Peyer's patch (tissue), 4 donors: ENCODE measurements around the gene KLHL7. TPM values are rescaled to one million over a fixed set of nuclear protein-coding genes. Genes with fewer than 3 reads are reported as not detected.

ENCODE experiments used
- DNase-seq, 3 donors: peaks; one replicate each; pipeline ENCODE4 v3.0.0-alpha.2; 2017 to 2019
- H3K27ac ChIP-seq, 4 donors: fragments of 200-600 bp; sonication (generic); one replicate each; pipeline ENCODE4 v1.5.1; 2016 to 2019
- H3K27me3 ChIP-seq, 2 donors: fragments of 200-600 bp; sonication (generic); one replicate each; pipeline ENCODE4 v1.5.1; 2019
- H3K36me3 ChIP-seq, 3 donors: fragments of 200-600 bp; sonication (generic); one replicate each; pipeline ENCODE4 v1.5.1; 2016 to 2019
- H3K4me1 ChIP-seq, 4 donors: fragments of 200-600 bp; sonication (generic); one replicate each; pipeline ENCODE4 v1.5.1; 2016 to 2019
- H3K4me3 ChIP-seq, 4 donors: fragments of 200-600 bp; sonication (generic); 1 replicate in 3 of 4; 2 replicates in 1 of 4; pipeline ENCODE4 v1.5.1; 2016 to 2019; ENCODE audit warnings: mild to moderate bottlenecking in 1 of 4
- H3K9me3 ChIP-seq, 4 donors: fragments of 200-600 bp; sonication (generic); one replicate each; pipeline ENCODE4 v1.5.1; 2016 to 2019; ENCODE audit warnings: mild to moderate bottlenecking in 1 of 4
- CTCF ChIP-seq, 6 experiments: fragments of 450-650 bp in 4 of 6; fragments of 200-600 bp in 2 of 6; sonication (generic) in 1 of 6; IDR thresholded peaks; one replicate each; pipeline ENCODE4 v1.5.1; 2017 to 2019; ENCODE audit warnings: antibody characterized with exemption in 6 of 6, mild to moderate bottlenecking in 3 of 6, moderate library complexity in 1 of 6
- POLR2A ChIP-seq, 2 donors: fragments of 450-650 bp; IDR thresholded peaks; one replicate each; pipeline ENCODE4 v1.5.1; 2017; ENCODE audit warnings: antibody characterized with exemption in 2 of 2, mild to moderate bottlenecking in 2 of 2, moderate library complexity in 2 of 2
- total RNA-seq, 4 donors: library from RNA; depleted of rRNA; stranded (reverse); fragments of >200 nt; gene quantifications; one replicate each; pipeline ENCODE4 v1.1.0, GENCODE V29; 2016

KLHL7 gene
- total RNA-seq, 4 donors from 2014 or later, result 16.7 to 53.6 (median 23.1) TPM

- Histone ChIP-seq H3K4me3 (no peak overlapping the region), H3K27ac (no peak overlapping the region)
- TF ChIP-seq CTCF (IDR thresholded peaks at IDR 0.05), result no peak
- no peak for TF ChIP-seq POLR2A (IDR thresholded peaks at IDR 0.05)
Observed at GRCh38 chr7:23067271-23067670, 38.3 kb upstream of the KLHL7 start.

GRCh38 chr7:23072048-23072447 lies 33.5 kb upstream of the KLHL7 start:
- H3K36me3 ChIP-seq, result no peaks in the 10 kb centered on the region
- DNase-seq, result no peak
- no peaks in the 10 kb centered on the region for H3K27me3 ChIP-seq
- H3K9me3 ChIP-seq, result no peaks in the 10 kb centered on the region
- no peak for TF ChIP-seq POLR2A (IDR thresholded peaks at IDR 0.05)
- TF ChIP-seq CTCF (IDR thresholded peaks at IDR 0.05), result no peak
- H3K27ac ChIP-seq, result no peak overlapping the region
- no peak overlapping the region for H3K4me3 ChIP-seq
- H3K4me1 ChIP-seq, result no peaks in the 10 kb centered on the region

More at GRCh38 chr7:23067271-23067670, 38.3 kb upstream of the KLHL7 start:
- Histone ChIP-seq H3K9me3 (no peaks in the 10 kb centered on the region), H3K36me3 (no peaks in the 10 kb centered on the region), H3K27me3 (no peaks in the 10 kb centered on the region), H3K4me1 (no peaks in the 10 kb centered on the region)
- no peak for DNase-seq

GRCh38 chr7:23072922-23073321 lies 32.7 kb upstream of the KLHL7 start:
- TF ChIP-seq CTCF (IDR thresholded peaks at IDR 0.05) (no peak), POLR2A (IDR thresholded peaks at IDR 0.05) (no peak)
- H3K9me3 ChIP-seq, result no peaks in the 10 kb centered on the region
- no peaks in the 10 kb centered on the region for H3K36me3 ChIP-seq
- H3K27me3 ChIP-seq, result no peaks in the 10 kb centered on the region
- H3K4me1 ChIP-seq, result no peaks in the 10 kb centered on the region
- H3K4me3 ChIP-seq, result no peak overlapping the region
- no peak overlapping the region for H3K27ac ChIP-seq
- no peak for DNase-seq

GRCh38 chr7:23074443-23075261 lies 30.9 kb upstream of the KLHL7 start:
- TF ChIP-seq POLR2A (IDR thresholded peaks at IDR 0.05) (no peak), CTCF (IDR thresholded peaks at IDR 0.05) (no peak)
- Histone ChIP-seq H3K9me3 (no peaks in the 10 kb centered on the region), H3K4me1 (no peaks in the 10 kb centered on the region), H3K36me3 (no peaks in the 10 kb centered on the region), H3K4me3 (no peak overlapping the region), H3K27ac (no peak overlapping the region), H3K27me3 (no peaks in the 10 kb centered on the region)
- no peak for DNase-seq

GRCh38 chr7:23075571-23075970 lies 30.0 kb upstream of the KLHL7 start:
- Histone ChIP-seq H3K4me3 (no peak overlapping the region), H3K4me1 (no peaks in the 10 kb centered on the region), H3K27me3 (no peaks in the 10 kb centered on the region), H3K27ac (no peak overlapping the region), H3K9me3 (no peaks in the 10 kb centered on the region), H3K36me3 (no peaks in the 10 kb centered on the region)
- no peak for TF ChIP-seq POLR2A (IDR thresholded peaks at IDR 0.05)
- TF ChIP-seq CTCF (IDR thresholded peaks at IDR 0.05), result no peak
- DNase-seq, result no peak
